Thymus (tissue), 11 donors: ENCODE measurements around the gene EHD1. TPM values are rescaled to one million over a fixed set of nuclear protein-coding genes. Genes with fewer than 3 reads are reported as not detected.

ENCODE experiments used
- DNase-seq, 9 donors: peaks; one replicate each; pipeline ENCODE4 v3.0.0-alpha.2; 2013; ENCODE audit warnings: low spot score in 9 of 9, low read depth in 6 of 9, missing footprints in 1 of 9
- H3K27ac ChIP-seq, 2 donors: one replicate each; pipeline ENCODE4 v1.5.1; 2013; ENCODE audit warnings: control low read depth in 1 of 2, low read depth in 1 of 2, low read length in 1 of 2, mild to moderate bottlenecking in 1 of 2, moderate library complexity in 1 of 2
- H3K27me3 ChIP-seq, 2 donors: one replicate each; pipeline ENCODE4 v1.5.1; 2013; ENCODE audit warnings: low read length in 1 of 2; ENCODE audit not compliant: control insufficient read depth in 2 of 2, insufficient read depth in 1 of 2
- H3K36me3 ChIP-seq, 2 donors: one replicate each; pipeline ENCODE4 v1.5.1; 2013; ENCODE audit warnings: low read length in 1 of 2, mild to moderate bottlenecking in 1 of 2, moderate library complexity in 1 of 2; ENCODE audit not compliant: control insufficient read depth in 2 of 2, insufficient read depth in 2 of 2
- H3K4me1 ChIP-seq, 2 donors: one replicate each; pipeline ENCODE4 v1.5.1; 2013; ENCODE audit warnings: low read length in 2 of 2; ENCODE audit not compliant: control insufficient read depth in 2 of 2, insufficient read depth in 2 of 2
- H3K4me3 ChIP-seq, 2 donors: one replicate each; pipeline ENCODE4 v1.5.1; 2013; ENCODE audit warnings: low read length in 2 of 2, control low read depth in 1 of 2, mild to moderate bottlenecking in 1 of 2
- H3K9me3 ChIP-seq, 2 donors: one replicate each; pipeline ENCODE4 v1.5.1; 2013; ENCODE audit warnings: low read length in 1 of 2, mild to moderate bottlenecking in 1 of 2; ENCODE audit not compliant: control insufficient read depth in 2 of 2, insufficient read depth in 1 of 2
- WGBS: extraction: QIAGEN DNeasy Blood & Tissue Kit; methylation state at CpG from one replicate; pipeline ENCODE4 v1.1.7; 2013; 5-methylcytosine and 5-hydroxymethylcytosine counted together
- polyA plus RNA-seq: library from polyadenylated mRNA; stranded (reverse); fragments of 200-250 nt; gene quantifications from one replicate; pipeline ENCODE4 v1.2.3, GENCODE V29; 2013
- total RNA-seq: library from RNA; stranded (reverse); fragments of 120-200 nt; gene quantifications from one replicate; pipeline ENCODE4 v1.2.4, GENCODE V29; 2013
- donor health status: healthy.

EHD1 gene
- total and polyA plus RNA-seq, 2 donors: 17.3 to 32.3 TPM

DNA sequence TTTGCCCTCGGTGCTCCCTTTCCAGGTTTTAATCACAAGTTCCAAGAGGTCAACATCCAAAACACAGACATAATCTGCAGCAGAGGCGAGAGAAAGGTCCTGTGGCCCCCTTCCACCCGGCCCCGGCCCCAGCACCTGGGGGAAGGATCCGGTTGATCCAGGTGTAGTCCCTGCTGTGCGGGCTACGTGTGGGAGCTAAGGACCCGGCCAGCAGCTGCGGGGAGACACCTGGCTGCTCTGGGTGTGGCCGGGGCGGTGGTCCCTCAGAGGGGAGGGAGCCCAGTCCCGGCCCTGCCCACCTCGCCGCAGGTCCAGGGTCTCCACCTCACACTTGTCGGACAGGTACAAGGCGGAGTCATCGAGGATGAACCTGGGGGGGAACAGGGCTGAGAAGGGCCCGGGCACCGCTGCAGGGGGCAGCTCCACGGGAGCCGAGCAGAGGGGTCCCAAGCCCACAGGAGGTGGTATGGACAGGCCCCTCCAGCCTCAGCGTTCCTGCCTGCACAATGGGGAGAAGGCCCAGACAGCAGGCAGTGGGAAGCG is 24.9 kb upstream of the EHD1 start:
- Histone ChIP-seq H3K36me3 (peaks cover 77 to 81% of the 10 kb centered on the region in 2 donors), H3K4me3 (no peak overlapping the region), H3K4me1 (no peaks in the 10 kb centered on the region), H3K27me3 (no peaks in the 10 kb centered on the region), H3K9me3 (no peaks in the 10 kb centered on the region), H3K27ac (no peak overlapping the region)
- 98% methylated on average over 23 of the region's 23 CpGs for WGBS
- DNase-seq: no peak

DNA sequence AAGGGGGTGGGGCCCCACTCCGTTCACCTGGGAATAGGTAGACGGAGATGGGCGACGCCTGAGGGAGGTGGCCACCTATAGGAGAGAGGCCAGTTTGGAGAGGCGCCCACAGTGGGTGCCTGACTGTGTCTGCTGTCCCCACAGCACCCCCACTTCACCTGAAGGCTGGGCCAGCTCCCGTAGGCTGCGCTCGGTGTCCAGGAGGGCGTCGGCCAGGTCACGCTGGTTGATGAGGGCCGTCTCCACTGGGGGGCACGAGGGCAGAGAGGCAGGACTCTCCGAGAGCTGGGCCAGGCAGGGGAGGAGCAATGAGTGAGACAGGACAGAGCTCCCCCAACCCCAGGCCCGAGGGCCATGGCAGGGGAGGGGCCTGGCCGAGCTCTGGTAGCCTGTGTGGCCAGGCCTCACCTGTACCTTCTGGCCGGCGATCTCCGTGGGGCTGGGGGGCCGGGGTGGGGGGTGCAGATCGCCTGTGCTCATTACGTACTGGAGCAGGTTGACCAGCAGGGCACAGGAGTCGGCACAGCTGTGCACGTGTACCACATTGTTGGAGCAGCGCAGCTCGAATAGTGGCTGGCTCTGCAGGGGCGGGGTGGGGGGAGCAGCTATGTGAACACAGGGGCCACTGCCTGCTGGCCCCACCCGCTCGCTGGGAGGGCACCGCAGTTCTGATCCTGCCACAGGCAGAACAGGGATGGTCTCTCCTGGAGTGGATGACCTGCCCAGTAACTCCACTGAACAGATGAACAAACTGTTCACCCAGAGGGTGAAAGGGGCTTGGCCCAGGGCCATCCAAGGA is 23.9 kb upstream of the EHD1 start:
- no peaks in the 10 kb centered on the region for H3K4me1 ChIP-seq
- H3K27ac ChIP-seq: no peak overlapping the region
- no peak overlapping the region for H3K4me3 ChIP-seq
- H3K36me3 ChIP-seq: peaks cover 81 to 82% of the 10 kb centered on the region in 2 donors
- no peaks in the 10 kb centered on the region for H3K27me3 ChIP-seq
- 95% methylated on average over 30 of the region's 30 CpGs for WGBS
- DNase-seq: no peak
- H3K9me3 ChIP-seq: no peaks in the 10 kb centered on the region

DNA sequence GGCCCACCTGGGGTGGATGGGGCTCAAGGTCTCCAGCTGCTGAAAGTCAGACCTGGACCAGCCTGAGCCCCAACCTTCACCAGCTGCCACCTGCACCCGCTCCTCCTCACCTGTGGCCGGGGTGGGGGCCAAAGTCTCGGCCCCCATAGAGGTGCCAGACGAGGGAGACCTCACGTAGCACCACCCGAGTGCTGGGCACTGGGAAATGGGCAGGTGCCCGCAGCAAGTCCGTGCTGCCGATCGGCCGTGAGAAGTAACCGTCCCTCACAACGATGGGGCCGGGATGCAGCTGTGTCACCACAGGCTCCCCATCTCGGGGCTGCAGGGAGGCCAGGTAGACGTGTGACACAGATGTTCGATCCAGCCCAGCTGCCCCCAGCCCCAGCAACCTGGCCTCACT is 22.4 kb upstream of the EHD1 start:
- Histone ChIP-seq H3K4me1 (no peaks in the 10 kb centered on the region), H3K36me3 (peaks cover 76 to 82% of the 10 kb centered on the region in 2 donors), H3K27me3 (no peaks in the 10 kb centered on the region), H3K9me3 (no peaks in the 10 kb centered on the region), H3K4me3 (no peak overlapping the region), H3K27ac (no peak overlapping the region)
- no peak for DNase-seq
- WGBS: over 99% methylated on average over 17 of the region's 17 CpGs

DNA sequence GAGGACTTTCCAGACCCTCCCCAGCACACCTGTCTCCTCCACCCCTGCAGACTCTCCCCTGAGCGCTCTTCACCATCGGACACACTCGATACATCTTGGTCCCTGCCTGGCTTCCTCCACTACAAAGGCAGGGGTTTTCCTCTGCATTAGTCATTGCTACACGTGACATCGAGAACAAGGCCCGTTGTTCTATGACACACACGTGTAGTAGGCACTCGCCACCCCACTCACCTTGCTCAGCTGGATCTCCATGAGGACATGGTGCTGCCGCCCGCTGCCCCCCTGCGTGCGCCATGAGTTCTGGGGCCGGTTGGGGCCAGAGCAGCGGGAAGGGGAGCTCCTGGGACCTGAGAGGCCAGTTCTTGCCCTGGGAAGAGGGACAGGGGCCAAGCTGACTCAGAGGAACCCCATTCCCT is 21.9 kb upstream of the EHD1 start:
- H3K27me3 ChIP-seq: no peaks in the 10 kb centered on the region
- no peaks in the 10 kb centered on the region for H3K4me1 ChIP-seq
- no peak overlapping the region for H3K4me3 ChIP-seq
- no peak overlapping the region for H3K27ac ChIP-seq
- DNase-seq: no peak
- H3K9me3 ChIP-seq: no peaks in the 10 kb centered on the region
- WGBS: 95% methylated on average over 14 of the region's 14 CpGs
- peaks cover 74 to 79% of the 10 kb centered on the region in 2 donors for H3K36me3 ChIP-seq

DNA sequence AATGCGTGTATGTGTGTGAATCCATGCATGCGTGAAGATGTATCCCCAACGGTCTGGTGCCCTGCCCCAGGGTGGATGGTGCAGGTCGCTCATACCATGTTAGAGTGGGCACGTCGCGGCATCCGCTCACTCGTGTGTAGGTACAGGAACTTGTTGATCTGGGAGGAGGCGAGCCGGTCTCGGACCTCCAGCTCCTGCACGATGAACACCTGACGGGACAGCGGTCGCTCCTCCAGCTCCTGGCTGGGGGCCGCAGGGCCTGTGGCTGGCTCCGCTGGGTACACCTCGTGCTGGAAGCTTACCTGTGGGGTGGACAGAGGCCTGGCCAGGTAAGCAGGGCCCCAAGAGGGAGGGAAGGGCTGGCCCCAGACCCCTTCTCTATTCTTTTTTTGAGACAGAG is 20.1 kb upstream of the EHD1 start:
- Histone ChIP-seq H3K27me3 (no peaks in the 10 kb centered on the region), H3K36me3 (peaks cover 77 to 81% of the 10 kb centered on the region in 2 donors), H3K9me3 (no peaks in the 10 kb centered on the region), H3K4me3 (no peak overlapping the region), H3K27ac (no peak overlapping the region), H3K4me1 (peaks cover 0 to 4% of the 10 kb centered on the region in 2 donors)
- DNase-seq: no peak
- WGBS: 97% methylated on average over 19 of the region's 19 CpGs

DNA sequence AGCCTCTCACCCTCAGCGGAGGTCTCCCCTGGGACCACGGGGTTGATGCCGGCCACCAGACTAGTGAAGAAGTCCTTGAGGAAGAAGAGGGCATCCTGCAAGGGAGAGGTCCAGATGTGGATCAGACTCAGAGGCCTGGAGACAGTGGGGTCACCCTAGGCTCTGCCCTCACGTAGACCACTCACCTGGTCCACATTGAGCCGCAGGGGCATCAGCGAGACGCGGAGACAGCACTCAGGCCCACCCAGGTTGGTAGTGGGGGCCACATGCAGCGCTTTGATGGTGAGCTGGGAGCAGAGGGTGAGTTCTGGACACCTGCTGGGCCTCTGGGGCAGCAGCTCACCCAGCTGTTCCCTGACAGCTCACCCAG is 19.6 kb upstream of the EHD1 start:
- 99% methylated on average over 9 of the region's 9 CpGs for WGBS
- H3K4me3 ChIP-seq: no peak overlapping the region
- peaks cover 72 to 76% of the 10 kb centered on the region in 2 donors for H3K36me3 ChIP-seq
- no peak overlapping the region for H3K27ac ChIP-seq
- H3K4me1 ChIP-seq: peaks cover 0 to 4% of the 10 kb centered on the region in 2 donors
- H3K9me3 ChIP-seq: no peaks in the 10 kb centered on the region
- no peak for DNase-seq
- H3K27me3 ChIP-seq: no peaks in the 10 kb centered on the region

DNA sequence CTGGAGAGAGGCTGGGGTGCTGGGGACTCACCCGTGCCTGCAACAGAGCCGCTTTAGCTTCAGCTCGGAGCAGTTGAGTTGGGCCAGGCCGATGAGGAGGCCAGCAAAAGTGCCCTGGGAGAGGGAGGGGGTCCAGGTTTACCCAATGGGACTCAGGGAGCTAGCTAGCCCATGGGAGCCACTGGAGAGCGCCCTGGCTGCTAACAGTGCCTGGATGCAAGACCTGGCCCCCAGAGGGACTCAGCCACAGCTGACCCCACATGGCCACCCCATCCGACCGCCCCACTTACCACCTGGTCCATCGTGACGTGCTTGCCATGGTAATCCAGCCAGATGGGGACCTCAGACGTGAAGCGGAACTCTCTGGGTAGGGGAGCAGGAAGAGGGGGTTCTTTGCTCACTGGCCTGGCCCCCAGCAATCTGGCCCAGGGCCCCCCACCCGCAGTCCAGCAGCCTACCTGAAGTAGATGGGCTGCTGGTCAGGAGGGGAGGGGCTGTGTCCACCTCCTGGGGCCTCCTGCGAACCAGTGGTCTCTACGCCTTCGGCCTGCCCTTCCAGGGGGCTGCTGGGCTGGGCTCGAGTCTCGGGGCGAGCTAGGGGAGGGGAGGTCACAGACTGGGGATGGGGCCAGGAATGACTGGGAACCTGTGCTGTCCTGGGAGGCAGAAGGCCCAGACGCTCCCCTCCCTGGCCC is 19.1 kb upstream of the EHD1 start:
- Histone ChIP-seq H3K27me3 (no peaks in the 10 kb centered on the region), H3K36me3 (peaks cover 66 to 71% of the 10 kb centered on the region in 2 donors), H3K4me1 (peaks cover 0 to 7% of the 10 kb centered on the region in 2 donors), H3K9me3 (no peaks in the 10 kb centered on the region), H3K27ac (no peak overlapping the region), H3K4me3 (no peak overlapping the region)
- 98% methylated on average over 19 of the region's 19 CpGs for WGBS
- no peak for DNase-seq

DNA sequence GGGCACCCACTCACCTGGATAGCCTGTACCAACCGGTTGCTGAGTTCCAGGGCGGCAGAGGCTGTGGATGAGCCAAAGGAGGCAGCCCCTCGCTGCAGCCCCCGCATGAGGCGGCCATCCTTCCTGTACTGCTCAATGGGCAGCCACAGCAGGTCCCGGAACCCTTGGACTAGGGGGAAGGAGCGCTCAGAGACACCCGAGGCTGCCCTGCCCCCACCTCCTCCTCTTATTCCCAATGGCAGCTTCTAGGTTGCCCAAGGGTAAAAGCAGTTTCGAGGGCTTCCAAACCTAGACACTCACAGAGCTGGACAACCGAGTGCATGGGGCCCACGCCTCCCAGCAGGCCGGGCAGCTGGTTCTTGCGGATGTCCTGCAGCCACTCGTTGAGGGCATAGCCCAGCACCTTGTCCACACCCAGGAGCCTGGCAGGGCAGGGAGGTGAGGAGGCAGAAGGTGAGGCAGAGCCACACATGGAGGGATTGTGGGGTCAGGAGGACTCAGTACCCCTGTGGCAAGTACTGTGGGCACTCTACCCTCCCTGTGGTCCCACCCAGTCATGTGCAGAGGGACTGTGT is 18.1 kb upstream of the EHD1 start:
- Histone ChIP-seq H3K9me3 (no peaks in the 10 kb centered on the region), H3K4me1 (peaks cover 0 to 10% of the 10 kb centered on the region in 2 donors), H3K27ac (no peak overlapping the region), H3K36me3 (peaks cover 57 to 61% of the 10 kb centered on the region in 2 donors), H3K4me3 (no peak overlapping the region), H3K27me3 (no peaks in the 10 kb centered on the region)
- 96% methylated on average over 14 of the region's 14 CpGs for WGBS
- DNase-seq: no peak
